ENCODE results near the gene PLEKHO2. TPM values are rescaled to one million over a fixed set of nuclear protein-coding genes. Genes with fewer than 3 reads are reported as not detected.

PLEKHO2 gene
- total and polyA plus RNA-seq, 2 experiments from 2014 or later = 30.7 to 35.3 TPM

GRCh38 chr15:64901141-64901540 lies 59.4 kb downstream of the PLEKHO2 start:
- DNase-seq = no peak
- Histone ChIP-seq H2AFZ (no peak overlapping the region), H3K9ac (no peak overlapping the region), H3K4me3 (no peak overlapping the region), H3K9me2 (ENCODE audit: insufficient read depth) (no peaks in the 10 kb centered on the region), H3K36me3 (ENCODE audit: low read depth) (no peaks in the 10 kb centered on the region), H3K79me2 (ENCODE audit: insufficient read depth) (no peaks in the 10 kb centered on the region), H4K20me1 (ENCODE audit: insufficient read depth) (no peaks in the 10 kb centered on the region), H3K4me2 (ENCODE audit: unreplicated experiment) (no peak overlapping the region), H3K27me3 (replicated peaks; ENCODE audit: insufficient read depth) (no peaks in the 10 kb centered on the region), H3F3A (ENCODE audit: insufficient read depth) (peaks cover 13% of the 10 kb centered on the region), H3K27ac (no peak overlapping the region), H3K9me3 (ENCODE audit: low read depth) (no peaks in the 10 kb centered on the region), H3K4me1 (ENCODE audit: insufficient read depth) (peaks cover 20% of the 10 kb centered on the region)
- TF ChIP-seq EZH2 (IDR thresholded peaks at IDR 0.05; ENCODE audit: insufficient read depth, poor library complexity, severe bottlenecking) (no peak), EZH2phosphoT487 (IDR thresholded peaks at IDR 0.05; ENCODE audit: insufficient read depth, low read depth) (no peak)
- 90 to 94% methylated on average over 5 of the region's 5 CpGs for WGBS, 2 experiments (ENCODE audit: low coverage in 1 of 2, low lambda C conversion rate in 2 of 2, missing lambda C conversion rate in 2 of 2)
- in situ Hi-C loops (cut with MboI) = loop anchor here (10.0 kb wide), 1 partner anchor 166 kb away; no protein-coding TSS in a partner anchor

GRCh38 chr15:64901914-64902313 lies 60.2 kb downstream of the PLEKHO2 start:
- H2AFZ ChIP-seq = no peak overlapping the region
- no peaks in the 10 kb centered on the region for H3K27me3 ChIP-seq (replicated peaks; ENCODE audit: insufficient read depth)
- H3K9ac ChIP-seq = no peak overlapping the region
- no peak overlapping the region for H3K27ac ChIP-seq
- no peak overlapping the region for H3K4me2 ChIP-seq (ENCODE audit: unreplicated experiment)
- no peaks in the 10 kb centered on the region for H3K9me3 ChIP-seq (ENCODE audit: low read depth)
- no peak overlapping the region for H3K4me3 ChIP-seq
- peaks cover 5% of the 10 kb centered on the region; the same call in 1 of the 2 replicates for H3F3A ChIP-seq (ENCODE audit: insufficient read depth)
- peaks cover 12% of the 10 kb centered on the region for H3K4me1 ChIP-seq (ENCODE audit: insufficient read depth)
- H3K79me2 ChIP-seq (ENCODE audit: insufficient read depth) = no peaks in the 10 kb centered on the region
- H3K36me3 ChIP-seq (ENCODE audit: low read depth) = no peaks in the 10 kb centered on the region
- WGBS, 2 experiments (ENCODE audit: low coverage in 1 of 2, low lambda C conversion rate in 2 of 2, missing lambda C conversion rate in 2 of 2) = 74 to 78% methylated on average over 2 of the region's 2 CpGs
- no peaks in the 10 kb centered on the region for H3K9me2 ChIP-seq (ENCODE audit: insufficient read depth)
- H4K20me1 ChIP-seq (ENCODE audit: insufficient read depth) = no peaks in the 10 kb centered on the region
- TF ChIP-seq EZH2phosphoT487 (IDR thresholded peaks at IDR 0.05; ENCODE audit: insufficient read depth, low read depth) (no peak), EZH2 (IDR thresholded peaks at IDR 0.05; ENCODE audit: insufficient read depth, poor library complexity, severe bottlenecking) (no peak)
- no peak for DNase-seq
- in situ Hi-C loops (cut with MboI) = loop anchor here (10.0 kb wide), 1 partner anchor 167 kb away; no protein-coding TSS in a partner anchor

GRCh38 chr15:64902863-64903262 lies 61.1 kb downstream of the PLEKHO2 start:
- H3K27ac ChIP-seq = no peak overlapping the region
- H3K27me3 ChIP-seq (replicated peaks; ENCODE audit: insufficient read depth) = no peaks in the 10 kb centered on the region
- H3K9ac ChIP-seq = no peak overlapping the region
- H4K20me1 ChIP-seq (ENCODE audit: insufficient read depth) = no peaks in the 10 kb centered on the region
- 75 to 85% methylated on average over 4 of the region's 4 CpGs for WGBS, 2 experiments (ENCODE audit: low coverage in 1 of 2, low lambda C conversion rate in 2 of 2, missing lambda C conversion rate in 2 of 2)
- no peaks in the 10 kb centered on the region for H3K36me3 ChIP-seq (ENCODE audit: low read depth)
- no peak overlapping the region for H3K4me2 ChIP-seq (ENCODE audit: unreplicated experiment)
- H3K9me3 ChIP-seq (ENCODE audit: low read depth) = no peaks in the 10 kb centered on the region
- TF ChIP-seq EZH2phosphoT487 (IDR thresholded peaks at IDR 0.05; ENCODE audit: insufficient read depth, low read depth) (no peak), EZH2 (IDR thresholded peaks at IDR 0.05; ENCODE audit: insufficient read depth, poor library complexity, severe bottlenecking) (no peak)
- no peak overlapping the region for H2AFZ ChIP-seq
- no peak overlapping the region for H3K4me3 ChIP-seq
- in situ Hi-C loops (cut with MboI) = loop anchor here (10.0 kb wide), 1 partner anchor 168 kb away; no protein-coding TSS in a partner anchor
- no peaks in the 10 kb centered on the region for H3K79me2 ChIP-seq (ENCODE audit: insufficient read depth)
- no peaks in the 10 kb centered on the region for H3K9me2 ChIP-seq (ENCODE audit: insufficient read depth)
- no peak for DNase-seq
- peaks cover 3% of the 10 kb centered on the region for H3K4me1 ChIP-seq (ENCODE audit: insufficient read depth)
- H3F3A ChIP-seq (ENCODE audit: insufficient read depth) = 0 out of 2 replicates have a peak, but pooled peaks cover 3% of the 10 kb centered on the region

- TF ChIP-seq EZH2phosphoT487 (IDR thresholded peaks at IDR 0.05; ENCODE audit: insufficient read depth, low read depth) (no peak), EZH2 (IDR thresholded peaks at IDR 0.05; ENCODE audit: insufficient read depth, poor library complexity, severe bottlenecking) (no peak)
- Histone ChIP-seq H4K20me1 (ENCODE audit: insufficient read depth) (no peaks in the 10 kb centered on the region), H3K4me1 (ENCODE audit: insufficient read depth) (no peaks in the 10 kb centered on the region), H3K9me2 (ENCODE audit: insufficient read depth) (no peaks in the 10 kb centered on the region), H3K9me3 (ENCODE audit: low read depth) (no peaks in the 10 kb centered on the region), H3K79me2 (ENCODE audit: insufficient read depth) (no peaks in the 10 kb centered on the region), H3K27ac (no peak overlapping the region), H3K27me3 (replicated peaks; ENCODE audit: insufficient read depth) (no peaks in the 10 kb centered on the region), H3K4me2 (ENCODE audit: unreplicated experiment) (no peak overlapping the region), H2AFZ (no peak overlapping the region), H3K4me3 (no peak overlapping the region), H3K9ac (no peak overlapping the region), H3K36me3 (ENCODE audit: low read depth) (no peaks in the 10 kb centered on the region), H3F3A (ENCODE audit: insufficient read depth) (no peaks in the 10 kb centered on the region)
- no peak for DNase-seq
- 83 to 84% methylated on average over 4 of the region's 4 CpGs for WGBS, 2 experiments (ENCODE audit: low coverage in 1 of 2, low lambda C conversion rate in 2 of 2, missing lambda C conversion rate in 2 of 2)
- in situ Hi-C loops (cut with MboI) = loop anchor here (10.0 kb wide), 1 partner anchor 169 kb away; no protein-coding TSS in a partner anchor
Measured at GRCh38 chr15:64903326-64903950, 61.7 kb downstream of the PLEKHO2 start.
